Ecto neural progenitor cell (in vitro differentiated cells): ENCODE measurements around the gene VEGFD.
"Not testable (repeated sequence)": the region's sequence is repeated elsewhere in the genome, so short reads cannot be mapped to it uniquely, and the experiment has no call there.

Experiments used
- DNase-seq: peaks from one replicate; pipeline ENCODE4 v3.0.0-alpha.2; 2018; ENCODE audit warnings: low spot score

The VEGFD gene

DNA sequence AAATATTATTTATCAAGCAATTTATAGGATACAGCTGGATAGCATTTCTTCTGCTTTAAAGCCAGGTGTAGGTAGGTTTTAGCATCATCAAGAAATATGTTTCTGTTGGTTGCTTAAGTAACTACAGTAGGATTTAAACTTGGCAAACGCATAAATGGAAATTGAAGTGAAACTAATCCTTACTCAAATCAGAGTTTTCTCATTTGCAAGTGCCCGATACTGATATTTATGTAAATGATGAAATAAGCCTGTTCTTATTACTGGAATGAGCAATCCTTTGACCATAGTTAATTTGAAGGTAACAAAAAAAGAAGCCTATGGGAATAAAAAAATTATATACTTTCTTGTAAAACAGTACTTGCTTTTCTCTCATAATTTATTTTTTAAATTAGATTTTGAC, 25.7 kb downstream of the VEGFD start:
- DNase-seq, result no peak

- no peak for DNase-seq
Observed at GRCh38 chrX:15356444-15356843, 27.8 kb downstream of the VEGFD start.

- DNase-seq, result peak; percentile 62
Observed at GRCh38 chrX:15350329-15350996, 33.8 kb downstream of the VEGFD start.

- DNase-seq, result peak; percentile 49
Observed at GRCh38 chrX:15349046-15349445, 35.2 kb downstream of the VEGFD start.

GRCh38 chrX:15345976-15346375, 38.2 kb downstream of the VEGFD start:
- DNase-seq, result no peak

GRCh38 chrX:15344106-15344505, 40.1 kb downstream of the VEGFD start:
- no peak for DNase-seq

GRCh38 chrX:15343075-15343476, 41.1 kb downstream of the VEGFD start:
- DNase-seq, result no peak

DNA sequence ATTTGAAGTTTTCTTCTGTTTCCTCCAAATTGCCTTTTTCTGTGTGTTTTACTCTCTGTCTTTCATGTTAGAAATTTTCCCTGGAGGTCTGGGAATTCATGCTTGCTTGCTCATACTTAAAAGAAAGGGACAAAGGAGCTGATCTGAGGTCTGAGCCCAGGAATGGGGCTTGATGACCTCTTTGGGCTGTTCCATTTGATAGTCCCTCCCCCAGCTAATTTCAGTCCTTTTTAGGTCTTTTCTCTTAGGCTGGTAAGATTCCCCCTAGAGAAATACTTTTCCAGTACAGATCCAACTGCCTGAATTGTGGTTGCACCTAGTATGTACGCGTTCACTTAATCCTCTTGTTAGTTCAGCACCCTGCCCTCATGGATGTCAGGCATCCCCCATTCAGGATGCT, 43.3 kb downstream of the VEGFD start:
- no peak for DNase-seq

- DNase-seq, result no peak
Observed at GRCh38 chrX:15336023-15336413, 48.2 kb downstream of the VEGFD start.

DNA sequence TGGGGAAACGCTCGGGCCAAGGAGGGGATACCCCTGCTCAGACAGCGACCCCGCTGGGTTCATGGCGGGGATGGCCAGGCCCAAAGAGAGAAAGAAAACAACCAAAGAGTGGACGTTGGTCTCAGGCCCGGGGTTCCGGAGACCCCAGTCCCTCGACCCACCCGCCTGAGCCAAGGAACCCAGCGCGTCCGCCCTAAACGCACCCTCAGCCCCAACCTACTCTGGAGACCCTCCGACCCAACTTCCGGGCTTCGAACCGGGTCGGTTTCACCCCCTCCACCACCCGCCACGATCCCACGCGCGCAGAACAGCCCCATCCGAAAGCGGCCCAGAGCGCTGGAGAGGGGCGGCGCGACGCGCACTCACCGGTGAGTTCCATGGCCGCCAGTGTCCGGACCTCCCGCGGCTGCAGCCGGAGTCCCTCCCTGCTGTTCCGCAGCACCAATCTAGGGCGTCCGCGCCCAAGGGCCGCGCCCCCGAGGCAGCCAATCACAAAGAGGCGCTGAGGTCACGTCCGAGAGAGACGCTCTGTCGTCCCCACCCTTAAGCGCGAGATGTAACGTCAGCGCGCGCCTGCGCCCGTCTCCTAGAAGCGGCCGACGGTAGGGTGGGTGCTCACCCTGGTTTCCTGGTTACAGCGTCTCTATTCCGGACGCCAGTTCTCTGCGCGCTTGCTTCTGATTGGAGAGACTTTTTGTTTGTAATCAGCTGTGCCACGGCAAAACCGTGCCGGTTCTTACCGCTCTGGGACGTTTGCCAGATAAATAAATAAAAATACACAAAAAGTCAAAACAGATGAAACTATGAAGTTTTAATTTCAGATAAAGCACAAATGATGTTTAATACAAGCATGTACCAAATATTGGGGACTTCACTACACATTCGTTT, 48.8 kb downstream of the VEGFD start, which contains the start of gene PIGA:
Gene PIGA, minus strand, starts transcription at position 389 of the 888 bp plus-strand sequence. CDS start 3,593 bp downstream, outside the sequence.
- DNase-seq, result peak; percentile 92

DNA sequence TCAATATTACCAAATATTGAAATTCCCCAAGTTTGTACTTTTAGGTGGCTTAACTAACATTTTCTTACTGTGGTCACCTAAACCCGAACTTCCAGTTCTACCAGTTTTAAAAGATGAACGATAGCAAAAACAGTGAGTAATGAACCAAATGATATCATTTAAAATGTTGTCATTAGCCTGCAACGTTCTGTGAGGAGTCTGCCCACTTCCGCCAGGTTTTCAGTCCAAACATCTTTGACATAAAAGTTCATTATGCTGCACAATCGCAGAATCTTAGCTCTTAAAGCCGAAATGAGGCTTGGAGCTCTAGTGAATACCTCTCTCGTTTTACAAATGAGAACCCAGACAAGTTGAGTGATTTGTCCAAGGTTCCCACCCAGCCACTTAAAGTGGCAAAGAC, 49.7 kb downstream of the VEGFD start:
- DNase-seq, result no peak

- no peak for DNase-seq
Observed at GRCh38 chrX:15328821-15329220, 55.4 kb downstream of the VEGFD start.

DNA sequence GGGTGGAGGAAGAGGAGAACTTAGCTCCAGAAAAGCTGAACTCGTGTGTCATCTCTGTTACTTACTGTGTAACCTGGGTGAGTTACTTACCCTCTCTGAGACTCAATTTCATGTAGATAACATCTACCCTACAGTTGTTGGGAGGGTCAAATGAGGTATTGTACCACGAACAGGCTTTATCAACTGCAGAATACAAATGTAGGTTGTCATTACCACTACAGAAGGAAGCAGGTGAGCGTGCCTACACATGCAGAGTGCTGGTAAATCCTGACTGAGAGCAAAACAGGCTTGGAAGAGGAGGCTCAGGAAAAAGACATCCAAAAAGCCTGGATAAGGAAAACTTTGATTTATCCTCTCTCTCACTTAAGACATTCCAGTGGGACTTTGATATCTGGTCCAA, 56.1 kb downstream of the VEGFD start:
- DNase-seq, result no peak

DNA sequence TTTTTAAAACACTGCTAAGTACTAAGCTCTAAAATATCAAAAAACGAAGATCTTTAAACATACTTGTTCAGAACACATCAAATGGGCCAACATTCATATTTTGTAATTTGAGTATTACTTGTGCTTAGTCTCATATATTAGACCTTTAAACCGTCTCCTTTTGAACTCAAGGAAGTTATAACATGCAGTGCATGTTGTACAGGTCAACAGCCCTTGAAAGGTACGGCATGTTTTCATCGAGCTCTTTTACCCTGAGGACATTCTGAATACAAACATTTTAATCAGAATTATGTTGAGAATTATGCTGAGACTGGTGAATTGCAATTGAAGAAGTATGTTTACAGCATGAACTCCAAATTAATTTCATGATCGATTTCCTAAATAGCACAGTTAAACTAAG, 61.7 kb downstream of the VEGFD start:
- DNase-seq, result no peak

- no peak for DNase-seq
Observed at GRCh38 chrX:15322072-15322471, 62.1 kb downstream of the VEGFD start.

DNA sequence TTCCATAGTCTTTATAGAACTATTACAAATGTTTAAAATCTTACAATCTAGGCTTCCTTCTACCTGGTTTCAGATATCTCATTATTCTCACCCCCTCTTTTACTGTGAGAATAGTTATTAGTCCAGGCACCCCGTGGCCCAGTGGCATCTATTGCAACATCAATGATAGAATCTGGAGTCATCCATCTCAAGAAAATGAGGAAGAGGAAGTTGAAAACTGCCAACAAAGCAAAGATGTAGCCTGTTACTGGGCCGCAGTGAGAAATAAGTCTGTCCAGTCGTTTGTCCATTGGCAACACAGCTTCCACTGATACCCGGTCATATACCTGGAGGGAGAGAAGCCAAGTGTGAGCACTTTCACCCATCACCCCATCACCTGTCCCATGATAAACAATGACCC, 62.8 kb downstream of the VEGFD start:
- no peak for DNase-seq

DNA sequence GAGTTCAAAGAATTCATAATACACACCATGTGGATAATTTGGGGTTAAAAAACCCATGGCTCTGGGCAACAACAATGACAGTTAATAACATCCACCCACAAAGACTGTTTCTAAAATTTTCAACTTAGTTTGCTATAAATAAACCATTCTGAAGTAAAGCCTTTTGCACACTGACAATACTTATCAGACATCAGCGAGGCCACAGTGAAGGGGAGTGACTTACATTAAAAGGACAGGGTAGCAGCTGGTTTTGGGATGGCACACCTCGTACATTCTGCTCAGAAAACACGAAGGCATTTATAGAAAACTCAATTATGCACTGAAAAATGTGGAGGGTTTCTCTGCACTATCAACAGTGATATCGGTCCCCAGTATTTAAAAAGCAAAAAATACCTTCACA, 63.9 kb downstream of the VEGFD start:
- DNase-seq, result no peak

DNA sequence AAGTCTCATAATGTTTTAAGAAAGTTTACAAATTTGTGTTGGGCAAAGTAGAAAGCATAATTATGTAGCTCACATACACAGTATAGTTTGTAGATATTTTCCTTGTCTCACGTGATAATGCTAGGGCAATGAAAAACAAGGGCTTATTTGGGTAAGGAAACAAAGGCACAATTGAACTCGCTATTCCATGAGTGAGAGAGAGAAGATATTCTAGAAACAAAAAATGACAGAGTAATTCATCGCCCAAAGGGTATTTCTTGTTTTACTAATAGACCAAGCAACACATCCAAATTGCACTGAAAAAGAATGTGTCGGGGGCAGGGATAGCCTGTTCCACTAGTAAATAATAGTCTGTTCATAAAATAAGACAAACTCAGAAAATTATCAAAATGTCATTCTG, 65.1 kb downstream of the VEGFD start:
- DNase-seq, result no peak

GRCh38 chrX:15315509-15315908, 68.7 kb downstream of the VEGFD start, which contains the start of gene ASB11:
ASB11 (minus strand) TSS chrX:15315640; CDS start chrX:15315605, 35 bp downstream.
- DNase-seq, result no peak

DNA sequence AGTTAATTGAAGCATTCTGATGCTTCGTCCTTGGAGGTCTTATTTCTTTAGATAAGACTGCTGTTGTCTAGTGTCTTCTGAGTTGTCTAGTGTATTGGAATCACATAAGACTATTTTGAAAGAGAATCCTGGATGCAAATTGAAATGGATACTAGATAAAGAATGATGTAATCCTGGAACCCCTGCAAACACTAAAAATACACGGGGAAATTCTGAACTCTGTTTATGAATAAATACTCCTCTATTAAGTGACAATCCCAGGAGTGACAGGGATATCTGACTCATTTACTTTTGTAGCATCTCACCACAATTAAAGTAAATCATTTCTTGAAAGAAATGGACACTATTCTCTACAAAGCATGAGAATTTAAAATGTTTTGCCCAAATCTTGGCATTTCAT, 69.7 kb downstream of the VEGFD start:
- no peak for DNase-seq

- DNase-seq, result no peak
Observed at GRCh38 chrX:15311119-15311518, 73.1 kb downstream of the VEGFD start.

GRCh38 chrX:15310117-15310516, 74.1 kb downstream of the VEGFD start:
- no peak for DNase-seq

- DNase-seq, result not testable (repeated sequence)
Observed at GRCh38 chrX:15305899-15306298, 78.3 kb downstream of the VEGFD start.
